ENCODE measurements around the gene SLU7.

DNA sequence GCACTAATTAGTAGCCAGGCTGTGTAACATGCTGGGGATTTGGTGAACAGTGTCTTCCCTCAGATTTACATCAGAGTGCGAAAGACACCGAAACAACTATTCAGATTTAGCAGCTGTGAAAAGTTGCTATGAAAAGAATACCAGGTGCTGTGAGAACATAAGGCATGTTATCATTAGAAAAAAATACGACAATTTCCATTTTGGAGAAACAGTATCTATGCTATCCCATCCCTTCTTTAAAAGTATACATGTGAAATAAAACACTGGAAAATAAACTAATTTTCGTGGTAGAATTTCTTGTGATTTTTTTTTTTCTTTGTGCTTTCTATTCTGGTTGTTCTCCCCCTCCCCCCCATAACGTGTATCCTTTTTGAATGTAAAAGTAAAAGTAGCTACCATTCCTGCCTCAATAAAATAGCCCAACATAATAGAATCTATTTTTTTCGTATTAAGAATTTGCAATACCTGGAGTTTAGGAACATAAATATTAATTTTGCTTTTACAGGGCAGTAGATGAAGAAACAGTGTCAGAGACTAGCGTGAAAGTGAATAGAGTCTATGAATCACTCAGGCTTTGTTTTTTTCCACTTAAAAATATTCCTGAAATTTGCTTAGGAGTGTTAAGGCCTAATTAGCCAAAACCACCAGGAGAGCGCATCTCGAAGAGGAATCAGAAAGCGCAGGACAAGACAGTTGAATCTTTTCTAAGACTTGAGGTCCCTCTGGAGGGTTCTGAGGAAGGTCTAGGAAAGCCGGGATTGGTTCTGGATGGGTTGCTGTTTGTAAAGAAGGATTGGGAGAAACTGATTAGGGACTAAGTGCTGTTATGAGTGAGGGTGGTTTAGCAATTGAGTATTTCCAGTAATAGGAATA lies 813 bp upstream of the SLU7 start:
- TF ChIP-seq CTCF (IDR thresholded peaks at IDR 0.05) (no peak), POLR2A (IDR thresholded peaks at IDR 0.05) (no peak), POLR2AphosphoS5 (IDR thresholded peaks at IDR 0.05) (no peak)
